ENCODE measurements around the gene LRRC8D.

Gene LRRC8D

DNA sequence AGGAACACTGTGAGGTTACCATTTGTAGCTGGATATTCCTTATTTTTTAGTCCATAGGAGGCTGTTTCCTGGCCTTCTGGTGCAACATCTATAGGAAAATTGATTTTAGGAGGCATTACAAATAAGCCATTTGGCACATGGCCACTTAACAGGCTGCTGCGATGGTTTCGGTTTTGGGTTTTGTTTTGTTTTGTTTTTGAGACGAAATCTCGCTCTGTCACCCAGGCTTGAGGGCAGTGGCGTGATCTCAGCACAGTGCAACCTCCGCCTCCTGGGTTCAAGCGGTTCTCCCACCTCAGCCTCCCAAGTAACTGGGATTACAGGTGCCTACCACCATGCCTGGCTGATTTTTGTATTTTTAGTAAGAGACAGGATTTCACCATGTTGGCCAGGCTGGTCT, 20.1 kb upstream of the LRRC8D start:
- ATAC-seq: no peak
- TF ChIP-seq ZNF70 (CRISPR knock-in tag; IDR thresholded peaks at IDR 0.05) (no peak), ZNF565 (CRISPR knock-in tag; conservative IDR thresholded peaks at IDR 0.05; ENCODE audit: low read depth) (no peak), ISL1 (CRISPR knock-in tag; IDR thresholded peaks at IDR 0.05) (no peak), RARB (CRISPR knock-in tag; IDR thresholded peaks at IDR 0.05) (no peak), PATZ1 (CRISPR knock-in tag; IDR thresholded peaks at IDR 0.05; ENCODE audit: borderline replicate concordance) (no peak), GLIS3 (CRISPR knock-in tag; IDR thresholded peaks at IDR 0.05) (no peak), ZFP30 (CRISPR knock-in tag; IDR thresholded peaks at IDR 0.05) (no peak), BACH2 (CRISPR knock-in tag; IDR thresholded peaks at IDR 0.05; ENCODE audit: borderline replicate concordance) (no peak), ZNF8 (CRISPR knock-in tag; IDR thresholded peaks at IDR 0.05) (no peak), ZC3H10 (CRISPR knock-in tag; IDR thresholded peaks at IDR 0.05) (no peak), CSDC2 (CRISPR knock-in tag; IDR thresholded peaks at IDR 0.05) (no peak), PPARA (CRISPR knock-in tag; IDR thresholded peaks at IDR 0.05; ENCODE audit: borderline replicate concordance) (no peak)
- TF ChIP-seq, protein P1, sequence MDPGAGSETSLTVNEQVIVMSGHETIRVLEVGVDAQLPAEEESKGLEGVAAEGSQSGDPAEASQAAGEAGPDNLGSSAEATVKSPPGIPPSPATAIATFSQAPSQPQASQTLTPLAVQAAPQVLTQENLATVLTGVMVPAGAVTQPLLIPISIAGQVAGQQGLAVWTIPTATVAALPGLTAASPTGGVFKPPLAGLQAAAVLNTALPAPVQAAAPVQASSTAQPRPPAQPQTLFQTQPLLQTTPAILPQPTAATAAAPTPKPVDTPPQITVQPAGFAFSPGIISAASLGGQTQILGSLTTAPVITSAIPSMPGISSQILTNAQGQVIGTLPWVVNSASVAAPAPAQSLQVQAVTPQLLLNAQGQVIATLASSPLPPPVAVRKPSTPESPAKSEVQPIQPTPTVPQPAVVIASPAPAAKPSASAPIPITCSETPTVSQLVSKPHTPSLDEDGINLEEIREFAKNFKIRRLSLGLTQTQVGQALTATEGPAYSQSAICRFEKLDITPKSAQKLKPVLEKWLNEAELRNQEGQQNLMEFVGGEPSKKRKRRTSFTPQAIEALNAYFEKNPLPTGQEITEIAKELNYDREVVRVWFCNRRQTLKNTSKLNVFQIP (CRISPR knock-in tag; IDR thresholded peaks at IDR 0.05; ENCODE audit: borderline replicate concordance, low read depth): no peak
- TF ChIP-seq, protein P2, sequence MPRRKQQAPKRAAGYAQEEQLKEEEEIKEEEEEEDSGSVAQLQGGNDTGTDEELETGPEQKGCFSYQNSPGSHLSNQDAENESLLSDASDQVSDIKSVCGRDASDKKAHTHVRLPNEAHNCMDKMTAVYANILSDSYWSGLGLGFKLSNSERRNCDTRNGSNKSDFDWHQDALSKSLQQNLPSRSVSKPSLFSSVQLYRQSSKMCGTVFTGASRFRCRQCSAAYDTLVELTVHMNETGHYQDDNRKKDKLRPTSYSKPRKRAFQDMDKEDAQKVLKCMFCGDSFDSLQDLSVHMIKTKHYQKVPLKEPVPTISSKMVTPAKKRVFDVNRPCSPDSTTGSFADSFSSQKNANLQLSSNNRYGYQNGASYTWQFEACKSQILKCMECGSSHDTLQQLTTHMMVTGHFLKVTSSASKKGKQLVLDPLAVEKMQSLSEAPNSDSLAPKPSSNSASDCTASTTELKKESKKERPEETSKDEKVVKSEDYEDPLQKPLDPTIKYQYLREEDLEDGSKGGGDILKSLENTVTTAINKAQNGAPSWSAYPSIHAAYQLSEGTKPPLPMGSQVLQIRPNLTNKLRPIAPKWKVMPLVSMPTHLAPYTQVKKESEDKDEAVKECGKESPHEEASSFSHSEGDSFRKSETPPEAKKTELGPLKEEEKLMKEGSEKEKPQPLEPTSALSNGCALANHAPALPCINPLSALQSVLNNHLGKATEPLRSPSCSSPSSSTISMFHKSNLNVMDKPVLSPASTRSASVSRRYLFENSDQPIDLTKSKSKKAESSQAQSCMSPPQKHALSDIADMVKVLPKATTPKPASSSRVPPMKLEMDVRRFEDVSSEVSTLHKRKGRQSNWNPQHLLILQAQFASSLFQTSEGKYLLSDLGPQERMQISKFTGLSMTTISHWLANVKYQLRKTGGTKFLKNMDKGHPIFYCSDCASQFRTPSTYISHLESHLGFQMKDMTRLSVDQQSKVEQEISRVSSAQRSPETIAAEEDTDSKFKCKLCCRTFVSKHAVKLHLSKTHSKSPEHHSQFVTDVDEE (CRISPR knock-in tag; IDR thresholded peaks at IDR 0.05): no peak
- TF ChIP-seq, protein P3, sequence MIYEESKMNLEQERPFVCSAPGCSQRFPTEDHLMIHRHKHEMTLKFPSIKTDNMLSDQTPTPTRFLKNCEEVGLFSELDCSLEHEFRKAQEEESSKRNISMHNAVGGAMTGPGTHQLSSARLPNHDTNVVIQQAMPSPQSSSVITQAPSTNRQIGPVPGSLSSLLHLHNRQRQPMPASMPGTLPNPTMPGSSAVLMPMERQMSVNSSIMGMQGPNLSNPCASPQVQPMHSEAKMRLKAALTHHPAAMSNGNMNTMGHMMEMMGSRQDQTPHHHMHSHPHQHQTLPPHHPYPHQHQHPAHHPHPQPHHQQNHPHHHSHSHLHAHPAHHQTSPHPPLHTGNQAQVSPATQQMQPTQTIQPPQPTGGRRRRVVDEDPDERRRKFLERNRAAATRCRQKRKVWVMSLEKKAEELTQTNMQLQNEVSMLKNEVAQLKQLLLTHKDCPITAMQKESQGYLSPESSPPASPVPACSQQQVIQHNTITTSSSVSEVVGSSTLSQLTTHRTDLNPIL (CRISPR knock-in tag; IDR thresholded peaks at IDR 0.05; ENCODE audit: low read depth): no peak
- TF ChIP-seq, protein P4, sequence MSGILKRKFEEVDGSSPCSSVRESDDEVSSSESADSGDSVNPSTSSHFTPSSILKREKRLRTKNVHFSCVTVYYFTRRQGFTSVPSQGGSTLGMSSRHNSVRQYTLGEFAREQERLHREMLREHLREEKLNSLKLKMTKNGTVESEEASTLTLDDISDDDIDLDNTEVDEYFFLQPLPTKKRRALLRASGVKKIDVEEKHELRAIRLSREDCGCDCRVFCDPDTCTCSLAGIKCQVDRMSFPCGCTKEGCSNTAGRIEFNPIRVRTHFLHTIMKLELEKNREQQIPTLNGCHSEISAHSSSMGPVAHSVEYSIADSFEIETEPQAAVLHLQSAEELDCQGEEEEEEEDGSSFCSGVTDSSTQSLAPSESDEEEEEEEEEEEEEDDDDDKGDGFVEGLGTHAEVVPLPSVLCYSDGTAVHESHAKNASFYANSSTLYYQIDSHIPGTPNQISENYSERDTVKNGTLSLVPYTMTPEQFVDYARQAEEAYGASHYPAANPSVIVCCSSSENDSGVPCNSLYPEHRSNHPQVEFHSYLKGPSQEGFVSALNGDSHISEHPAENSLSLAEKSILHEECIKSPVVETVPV (CRISPR knock-in tag; IDR thresholded peaks at IDR 0.05): no peak

- ATAC-seq: no peak
- no peak for TF ChIP-seq ISL1 (CRISPR knock-in tag; IDR thresholded peaks at IDR 0.05)
Observed at GRCh38 chr1:89802051-89802450, 18.8 kb upstream of the LRRC8D start.

DNA sequence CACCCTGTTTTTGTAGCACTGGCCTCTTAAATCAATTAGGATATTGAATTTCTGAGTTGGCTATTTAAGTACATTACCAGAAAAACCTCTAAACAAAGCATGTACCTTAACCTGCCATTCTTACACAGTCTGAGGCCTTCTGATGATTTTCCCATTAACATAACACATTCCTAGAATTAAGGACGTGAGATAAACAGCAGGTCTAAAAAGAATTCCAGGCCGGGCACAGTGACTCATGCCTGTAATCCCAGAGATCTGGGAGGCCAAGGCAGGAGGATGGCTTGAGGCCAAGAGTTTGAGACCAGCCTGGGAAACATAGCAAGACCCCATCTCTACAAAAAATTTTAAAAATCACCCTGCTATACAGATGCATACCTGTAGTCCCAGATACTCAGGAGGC, 18.0 kb upstream of the LRRC8D start:
- no peak; the same call in 2 of the 3 replicates for ATAC-seq
- TF ChIP-seq TCF4 (CRISPR knock-in tag; IDR thresholded peaks at IDR 0.05; ENCODE audit: borderline replicate concordance) (no peak), RARB (CRISPR knock-in tag; IDR thresholded peaks at IDR 0.05) (no peak), ZNF70 (CRISPR knock-in tag; IDR thresholded peaks at IDR 0.05) (no peak), ZC3H10 (CRISPR knock-in tag; IDR thresholded peaks at IDR 0.05) (no peak), TOX (CRISPR knock-in tag; IDR thresholded peaks at IDR 0.05; ENCODE audit: borderline replicate concordance) (no peak), PATZ1 (CRISPR knock-in tag; IDR thresholded peaks at IDR 0.05; ENCODE audit: borderline replicate concordance) (no peak), PPARA (CRISPR knock-in tag; IDR thresholded peaks at IDR 0.05; ENCODE audit: borderline replicate concordance) (no peak), ZNF565 (CRISPR knock-in tag; conservative IDR thresholded peaks at IDR 0.05; ENCODE audit: low read depth) (no peak)
- TF ChIP-seq, protein P1 (CRISPR knock-in tag; IDR thresholded peaks at IDR 0.05; ENCODE audit: borderline replicate concordance, low read depth): no peak

Data from SK-N-SH treated with all-trans-retinoic acid at 6 μM for 48 hours (cell line).